Neural cell (in vitro differentiated cells): ENCODE measurements around the gene C11orf68. TPM values are rescaled to one million over a fixed set of nuclear protein-coding genes. Genes with fewer than 3 reads are reported as not detected.

Experiments used
- H2AFZ ChIP-seq: fragments of 200-600, 300-800 bp; sonication (generic), shearing (Covaris generic); 2 replicates; pipeline ENCODE4 v1.6.0; 2014; ENCODE audit warnings: low read depth, mild to moderate bottlenecking, antibody characterized with exemption, low read length, moderate library complexity
- H3F3A ChIP-seq: fragments of 200-600 bp; shearing (Covaris generic); 2 replicates; pipeline ENCODE4 v1.6.1; 2016; ENCODE audit warnings: mild to moderate bottlenecking, moderate library complexity, mixed read lengths, antibody characterized with exemption, low read length; ENCODE audit not compliant: insufficient read depth, poor library complexity, severe bottlenecking
- H3K27ac ChIP-seq: fragments of 200-600, 300-800 bp; sonication (generic), shearing (Covaris generic); 2 replicates; pipeline ENCODE4 v1.5.1; 2014; ENCODE audit warnings: mild to moderate bottlenecking, low read length, moderate library complexity
- H3K27me3 ChIP-seq: fragments of 300-800, 200-600 bp; sonication (generic), shearing (Covaris generic); 2 replicates; pipeline ENCODE4 v1.6.0; 2014; ENCODE audit warnings: mild to moderate bottlenecking, low read depth, low read length, moderate library complexity; ENCODE audit not compliant: insufficient read depth
- H3K36me3 ChIP-seq: fragments of 300-800, 200-600 bp; sonication (generic), shearing (Covaris generic); 2 replicates; pipeline ENCODE4 v1.5.1; 2014; ENCODE audit warnings: mild to moderate bottlenecking, antibody characterized with exemption, low read length, moderate library complexity; ENCODE audit not compliant: insufficient read depth
- H3K4me2 ChIP-seq: fragments of 300-800, 200-600 bp; sonication (generic), shearing (Covaris generic); 2 replicates; pipeline ENCODE4 v1.6.0; 2014; ENCODE audit warnings: mild to moderate bottlenecking, low read length
- H3K4me3 ChIP-seq: fragments of 300-800, 200-600 bp; sonication (generic), shearing (Covaris generic); 2 replicates; pipeline ENCODE4 v1.5.1; 2014; ENCODE audit warnings: mild to moderate bottlenecking, low read length, moderate library complexity
- H3K79me2 ChIP-seq: fragments of 200-600 bp; shearing (Covaris generic); replicated peaks from 2 replicates; pipeline ENCODE4 v1.6.0; 2014; ENCODE audit warnings: mild to moderate bottlenecking, low read length, moderate library complexity; ENCODE audit not compliant: insufficient read depth
- H3K9ac ChIP-seq: fragments of 300-800, 200-600 bp; sonication (generic), shearing (Covaris generic); 2 replicates; pipeline ENCODE4 v1.6.1; 2016; ENCODE audit warnings: mild to moderate bottlenecking, low read length, mixed read lengths
- H3K9me2 ChIP-seq: fragments of 200-600 bp; shearing (Covaris generic); 2 replicates; pipeline ENCODE4 v1.6.1; 2016; ENCODE audit warnings: mild to moderate bottlenecking, low read length, mixed read lengths; ENCODE audit not compliant: insufficient read depth
- H3K9me3 ChIP-seq: fragments of 200-600, 300-800 bp; sonication (generic), shearing (Covaris generic); 2 replicates; pipeline ENCODE4 v1.6.1; 2016; ENCODE audit warnings: mild to moderate bottlenecking, mixed run types, low read length, moderate library complexity, mixed read lengths
- H4K20me1 ChIP-seq: fragments of 200-600 bp; shearing (Covaris generic); 2 replicates; pipeline ENCODE4 v1.6.1; 2016; ENCODE audit warnings: mild to moderate bottlenecking, mixed run types; ENCODE audit not compliant: insufficient read depth
- EP300 ChIP-seq: fragments of 450-650 bp; conservative IDR thresholded peaks from 2 replicates; pipeline ENCODE4 v1.6.1; 2014; ENCODE audit warnings: antibody characterized with exemption, mild to moderate bottlenecking, moderate library complexity; ENCODE audit not compliant: poor library complexity, severe bottlenecking
- EZH2 ChIP-seq: fragments of 200-600, 300-800 bp; shearing (Covaris generic), sonication (generic); IDR thresholded peaks from 2 replicates; pipeline ENCODE4 v1.6.1; 2014; ENCODE audit warnings: antibody characterized with exemption, low read length, borderline replicate concordance, mild to moderate bottlenecking; ENCODE audit not compliant: insufficient read depth, poor library complexity, severe bottlenecking
- MXI1 ChIP-seq: fragments of 450-650 bp; conservative IDR thresholded peaks from 2 replicates; pipeline ENCODE4 v1.6.1; 2014; ENCODE audit warnings: antibody characterized with exemption, mild to moderate bottlenecking; ENCODE audit not compliant: poor library complexity, severe bottlenecking
- POLR2AphosphoS5 ChIP-seq: IDR thresholded peaks from 2 replicates; pipeline ENCODE4 v1.6.1; 2012
- RAD21 ChIP-seq: fragments of 450-650 bp; conservative IDR thresholded peaks from 2 replicates; pipeline ENCODE4 v1.6.1; 2014; ENCODE audit warnings: antibody characterized with exemption, mild to moderate bottlenecking, moderate library complexity
- SMC3 ChIP-seq: fragments of 450-650 bp; conservative IDR thresholded peaks from 2 replicates; pipeline ENCODE4 v1.6.1; 2014; ENCODE audit warnings: antibody characterized with exemption, mild to moderate bottlenecking, moderate library complexity; ENCODE audit not compliant: poor library complexity
- TAF1 ChIP-seq: IDR thresholded peaks from 2 replicates; pipeline ENCODE4 v1.6.1; 2012; ENCODE audit warnings: low read depth
- polyA plus RNA-seq: library from polyadenylated mRNA; depleted of rRNA; stranded (reverse); fragments of >200 nt; gene quantifications from 2 replicates; pipeline ENCODE4 v1.2.3, GENCODE V29; 2014
- TF ChIP-seq, protein P1 (sequence below): fragments of 450-650 bp; IDR thresholded peaks from 2 replicates; pipeline ENCODE4 v1.5.1; 2014; ENCODE audit warnings: antibody characterized with exemption, mild to moderate bottlenecking, moderate library complexity; ENCODE audit not compliant: poor library complexity, severe bottlenecking
- TF ChIP-seq, protein P2 (sequence below): IDR thresholded peaks from 2 replicates; pipeline ENCODE4 v1.6.1; 2012; ENCODE audit warnings: borderline replicate concordance

The C11orf68 gene
- polyA plus RNA-seq, 1 donor from 2014 or later: 13.3 TPM

DNA sequence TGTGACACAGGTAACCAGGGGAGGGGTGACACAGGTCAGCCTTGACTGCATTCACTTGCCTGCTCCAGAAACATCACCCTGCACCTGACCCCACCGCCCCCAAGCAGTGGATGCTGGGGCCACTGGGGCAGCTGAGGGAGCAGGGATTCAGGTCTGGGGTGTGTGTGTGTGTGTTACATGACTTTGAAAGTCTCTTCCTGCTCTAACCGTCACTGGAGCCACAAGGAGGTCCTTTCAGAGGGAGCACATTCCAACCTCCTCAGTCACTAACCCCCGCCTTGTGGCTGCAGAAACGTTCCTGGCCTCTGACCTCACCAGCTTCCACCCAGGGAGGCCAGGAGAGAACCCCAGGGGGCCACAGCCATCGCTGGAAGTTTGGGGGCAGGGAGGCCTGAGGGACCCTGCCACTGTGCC is 15.8 kb downstream of the C11orf68 start:
- TF ChIP-seq, protein P1, sequence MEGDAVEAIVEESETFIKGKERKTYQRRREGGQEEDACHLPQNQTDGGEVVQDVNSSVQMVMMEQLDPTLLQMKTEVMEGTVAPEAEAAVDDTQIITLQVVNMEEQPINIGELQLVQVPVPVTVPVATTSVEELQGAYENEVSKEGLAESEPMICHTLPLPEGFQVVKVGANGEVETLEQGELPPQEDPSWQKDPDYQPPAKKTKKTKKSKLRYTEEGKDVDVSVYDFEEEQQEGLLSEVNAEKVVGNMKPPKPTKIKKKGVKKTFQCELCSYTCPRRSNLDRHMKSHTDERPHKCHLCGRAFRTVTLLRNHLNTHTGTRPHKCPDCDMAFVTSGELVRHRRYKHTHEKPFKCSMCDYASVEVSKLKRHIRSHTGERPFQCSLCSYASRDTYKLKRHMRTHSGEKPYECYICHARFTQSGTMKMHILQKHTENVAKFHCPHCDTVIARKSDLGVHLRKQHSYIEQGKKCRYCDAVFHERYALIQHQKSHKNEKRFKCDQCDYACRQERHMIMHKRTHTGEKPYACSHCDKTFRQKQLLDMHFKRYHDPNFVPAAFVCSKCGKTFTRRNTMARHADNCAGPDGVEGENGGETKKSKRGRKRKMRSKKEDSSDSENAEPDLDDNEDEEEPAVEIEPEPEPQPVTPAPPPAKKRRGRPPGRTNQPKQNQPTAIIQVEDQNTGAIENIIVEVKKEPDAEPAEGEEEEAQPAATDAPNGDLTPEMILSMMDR: no peak
- TF ChIP-seq SMC3 (no peak), EZH2 (no peak), TAF1 (no peak), EP300 (no peak), RAD21 (no peak), MXI1 (no peak), POLR2AphosphoS5 (no peak)
- TF ChIP-seq, protein P2, sequence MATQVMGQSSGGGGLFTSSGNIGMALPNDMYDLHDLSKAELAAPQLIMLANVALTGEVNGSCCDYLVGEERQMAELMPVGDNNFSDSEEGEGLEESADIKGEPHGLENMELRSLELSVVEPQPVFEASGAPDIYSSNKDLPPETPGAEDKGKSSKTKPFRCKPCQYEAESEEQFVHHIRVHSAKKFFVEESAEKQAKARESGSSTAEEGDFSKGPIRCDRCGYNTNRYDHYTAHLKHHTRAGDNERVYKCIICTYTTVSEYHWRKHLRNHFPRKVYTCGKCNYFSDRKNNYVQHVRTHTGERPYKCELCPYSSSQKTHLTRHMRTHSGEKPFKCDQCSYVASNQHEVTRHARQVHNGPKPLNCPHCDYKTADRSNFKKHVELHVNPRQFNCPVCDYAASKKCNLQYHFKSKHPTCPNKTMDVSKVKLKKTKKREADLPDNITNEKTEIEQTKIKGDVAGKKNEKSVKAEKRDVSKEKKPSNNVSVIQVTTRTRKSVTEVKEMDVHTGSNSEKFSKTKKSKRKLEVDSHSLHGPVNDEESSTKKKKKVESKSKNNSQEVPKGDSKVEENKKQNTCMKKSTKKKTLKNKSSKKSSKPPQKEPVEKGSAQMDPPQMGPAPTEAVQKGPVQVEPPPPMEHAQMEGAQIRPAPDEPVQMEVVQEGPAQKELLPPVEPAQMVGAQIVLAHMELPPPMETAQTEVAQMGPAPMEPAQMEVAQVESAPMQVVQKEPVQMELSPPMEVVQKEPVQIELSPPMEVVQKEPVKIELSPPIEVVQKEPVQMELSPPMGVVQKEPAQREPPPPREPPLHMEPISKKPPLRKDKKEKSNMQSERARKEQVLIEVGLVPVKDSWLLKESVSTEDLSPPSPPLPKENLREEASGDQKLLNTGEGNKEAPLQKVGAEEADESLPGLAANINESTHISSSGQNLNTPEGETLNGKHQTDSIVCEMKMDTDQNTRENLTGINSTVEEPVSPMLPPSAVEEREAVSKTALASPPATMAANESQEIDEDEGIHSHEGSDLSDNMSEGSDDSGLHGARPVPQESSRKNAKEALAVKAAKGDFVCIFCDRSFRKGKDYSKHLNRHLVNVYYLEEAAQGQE: no peak
- H3K36me3 ChIP-seq: no peaks in the 10 kb centered on the region
- no peaks in the 10 kb centered on the region for H3K9me2 ChIP-seq
- no peak overlapping the region for H2AFZ ChIP-seq
- no peaks in the 10 kb centered on the region for H3F3A ChIP-seq
- H3K27ac ChIP-seq: no peak overlapping the region
- H3K79me2 ChIP-seq: no peaks in the 10 kb centered on the region
- H3K4me3 ChIP-seq: no peak overlapping the region
- H3K4me2 ChIP-seq: no peak overlapping the region
- H3K9ac ChIP-seq: no peak overlapping the region
- no peaks in the 10 kb centered on the region for H4K20me1 ChIP-seq
- H3K27me3 ChIP-seq: peaks cover 62% of the 10 kb centered on the region
- H3K9me3 ChIP-seq: no peaks in the 10 kb centered on the region

DNA sequence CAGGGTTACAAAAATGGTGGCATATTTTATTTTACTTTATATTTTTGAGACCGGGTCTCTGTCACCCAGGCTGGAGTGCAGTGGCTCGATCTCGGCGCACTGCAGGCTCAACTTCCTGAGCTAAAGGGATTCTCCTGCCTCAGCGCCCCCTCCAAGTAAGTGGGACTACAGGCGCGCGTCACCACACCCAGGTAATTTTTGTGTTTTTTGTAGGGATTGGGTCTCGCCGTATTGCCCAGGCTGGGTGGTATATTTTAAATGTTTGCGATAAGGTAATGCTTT is 18.0 kb downstream of the C11orf68 start:
- TF ChIP-seq SMC3 (no peak), MXI1 (no peak), RAD21 (no peak), EZH2 (peak; percentile 21)
- TF ChIP-seq, protein P1: no peak
- TF ChIP-seq, protein P2: no peak
- Histone ChIP-seq H3K36me3 (no peaks in the 10 kb centered on the region), H2AFZ (no peak overlapping the region), H3K9me3 (no peaks in the 10 kb centered on the region), H3K9ac (no peak overlapping the region), H3K27me3 (peaks cover 63% of the 10 kb centered on the region), H3K9me2 (no peaks in the 10 kb centered on the region), H4K20me1 (no peaks in the 10 kb centered on the region), H3K4me3 (peak overlapping the region; percentile 67), H3K27ac (no peak overlapping the region), H3K4me2 (no peak overlapping the region), H3K79me2 (no peaks in the 10 kb centered on the region), H3F3A (no peaks in the 10 kb centered on the region)
